Subcutaneous adipose tissue (tissue), 4 donors: ENCODE data around the gene SLC51B. TPM values are rescaled to one million over a fixed set of nuclear protein-coding genes. Genes with fewer than 3 reads are reported as not detected.

Experiments used
- CTCF ChIP-seq: fragments of 450-650 bp; IDR thresholded peaks from one replicate; pipeline ENCODE4 v1.5.1; 2016; ENCODE audit warnings: low read depth, mild to moderate bottlenecking, control low read depth, antibody characterized with exemption, moderate library complexity
- total RNA-seq, 4 donors: library from RNA; depleted of rRNA; stranded (reverse); fragments of >200 nt; gene quantifications; one replicate each; pipeline ENCODE4 v1.1.0, GENCODE V29; 2016

The SLC51B gene
- total RNA-seq, 4 donors from 2014 or later = not detected

DNA sequence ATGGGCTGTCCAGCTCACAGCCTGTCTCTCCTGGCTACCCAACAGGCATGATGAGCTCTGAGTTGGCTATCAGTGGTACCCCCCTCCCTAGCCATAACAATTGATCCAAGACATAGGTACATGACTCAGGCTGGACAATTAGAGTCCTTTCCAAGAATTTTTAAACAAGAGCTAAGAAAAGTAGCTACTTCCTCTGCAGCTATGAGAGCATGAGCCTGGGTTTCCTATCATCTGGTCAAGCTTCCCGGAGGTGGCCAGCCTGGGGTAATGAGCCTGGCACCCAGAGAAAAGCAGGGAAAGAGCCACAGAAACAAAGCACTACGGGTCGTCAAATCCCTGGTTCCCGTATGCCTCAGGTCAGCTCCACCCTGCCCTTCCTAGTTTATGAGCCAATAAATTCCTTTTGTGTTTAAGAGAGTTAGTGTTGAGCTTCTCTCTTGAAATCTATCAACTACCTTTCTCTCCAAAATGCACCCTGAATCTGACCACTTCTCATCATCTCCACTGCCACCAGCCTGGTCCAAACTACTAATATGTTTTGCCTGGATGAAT is 2.3 kb upstream of the SLC51B start:
- no peak for TF ChIP-seq CTCF

- no peak for TF ChIP-seq CTCF
These were observed 3.1 kb downstream of the SLC51B start for GRCh38 chr15:65048241-65048640.

- no peak for TF ChIP-seq CTCF
These were observed 4.2 kb downstream of the SLC51B start for GRCh38 chr15:65049418-65049840.

- TF ChIP-seq CTCF = no peak
These were observed 5.1 kb downstream of the SLC51B start for GRCh38 chr15:65050270-65050669.

- no peak for TF ChIP-seq CTCF
These were observed 6.1 kb downstream of the SLC51B start for GRCh38 chr15:65051266-65051665.

DNA sequence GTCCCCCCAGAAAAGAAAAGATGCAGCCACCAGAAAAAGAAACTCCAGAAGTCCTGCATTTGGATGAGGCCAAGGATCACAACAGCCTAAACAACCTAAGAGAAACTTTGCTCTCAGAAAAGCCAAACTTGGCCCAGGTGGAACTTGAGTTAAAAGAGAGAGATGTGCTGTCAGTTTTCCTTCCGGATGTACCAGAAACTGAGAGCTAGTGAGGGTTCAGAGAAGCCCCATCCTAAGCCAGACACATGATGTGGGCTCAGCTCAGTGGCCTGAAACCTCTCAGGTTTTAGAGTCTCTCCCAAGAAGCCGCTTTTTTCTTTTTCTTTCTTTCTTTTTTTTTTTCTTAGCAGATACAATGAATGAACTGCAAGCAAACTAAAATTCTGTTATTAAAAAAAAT is 7.8 kb downstream of the SLC51B start:
- TF ChIP-seq CTCF = no peak

GRCh38 chr15:65054333-65055200 is 9.4 kb downstream of the SLC51B start:
- TF ChIP-seq CTCF = no peak
